Prostate gland (tissue), 2 donors: ENCODE data around the gene SAP30BP.

Experiments used
- CTCF ChIP-seq, 4 experiments: fragments of 200-600 bp in 2 of 4; fragments of 450-650 bp in 2 of 4; sonication (generic) in 2 of 4; IDR thresholded peaks; 1 replicate in 3 of 4; 2 replicates in 1 of 4; pipeline ENCODE4 v1.5.1; 2016 to 2019; ENCODE audit warnings: antibody characterized with exemption in 4 of 4, mild to moderate bottlenecking in 2 of 4, moderate library complexity in 2 of 4
- POLR2A ChIP-seq: fragments of 450-650 bp; IDR thresholded peaks from one replicate; pipeline ENCODE4 v1.6.1; 2016; ENCODE audit warnings: antibody characterized with exemption, mild to moderate bottlenecking

GRCh38 chr17:75673487-75673886, 6.3 kb downstream of the SAP30BP start:
- TF ChIP-seq CTCF (IDR thresholded peaks at IDR 0.05): no peak
- no peak for TF ChIP-seq POLR2A
